SK-N-SH treated with all-trans-retinoic acid at 6 μM for 48 hours (cell line): ENCODE measurements around the gene KNDC1.
"Not testable (repeated sequence)": the region's sequence is repeated elsewhere in the genome, so short reads cannot be mapped to it uniquely, and the experiment has no call there.

Experiments used
- ATAC-seq: fragments of 200-7000 bp; cut with Tn5 transposase; 3 replicates; pipeline ENCODE4 v1.9.1; 2020; ENCODE audit warnings: mild to moderate bottlenecking, moderate library complexity
- BACH2 ChIP-seq: fragments of 250-450 bp; sonication (Bioruptor Pico); IDR thresholded peaks from 2 replicates; pipeline ENCODE4 v1.9.0; 2021; ENCODE audit warnings: mild to moderate bottlenecking, borderline replicate concordance
- CSDC2 ChIP-seq: fragments of 250-450 bp; sonication (Bioruptor Pico); IDR thresholded peaks from 2 replicates; pipeline ENCODE4 v1.5.0; 2020; ENCODE audit warnings: mild to moderate bottlenecking, moderate library complexity
- ESRRG ChIP-seq: fragments of 250-450 bp; sonication (Bioruptor Pico); IDR thresholded peaks from 2 replicates; pipeline ENCODE4 v1.6.1; 2021; ENCODE audit warnings: mild to moderate bottlenecking
- GLIS3 ChIP-seq: fragments of 250-450 bp; sonication (Bioruptor Pico); IDR thresholded peaks from 2 replicates; pipeline ENCODE4 v1.5.0; 2020; ENCODE audit warnings: mild to moderate bottlenecking, moderate library complexity
- ISL1 ChIP-seq: fragments of 250-450 bp; sonication (Bioruptor Pico); IDR thresholded peaks from 2 replicates; pipeline ENCODE4 v2.1.2; 2022; ENCODE audit warnings: mild to moderate bottlenecking, moderate library complexity
- OSR1 ChIP-seq: fragments of 250-450 bp; sonication (Bioruptor Pico); IDR thresholded peaks from 2 replicates; pipeline ENCODE4 v1.8.0; 2022; ENCODE audit warnings: moderate library complexity, mild to moderate bottlenecking, inconsistent platforms
- PPARA ChIP-seq: fragments of 250-450 bp; sonication (Bioruptor Pico); IDR thresholded peaks from 2 replicates; pipeline ENCODE4 v1.5.0; 2020; ENCODE audit warnings: mild to moderate bottlenecking, borderline replicate concordance
- RARB ChIP-seq: fragments of 250-450 bp; sonication (Bioruptor Pico); IDR thresholded peaks from 2 replicates; pipeline ENCODE4 v1.8.0; 2021; ENCODE audit warnings: mild to moderate bottlenecking, moderate library complexity
- TCF4 ChIP-seq: fragments of 250-450 bp; sonication (Bioruptor Pico); IDR thresholded peaks from 2 replicates; pipeline ENCODE4 v1.8.0; 2021; ENCODE audit warnings: mild to moderate bottlenecking, moderate library complexity, borderline replicate concordance
- TOX ChIP-seq: fragments of 250-450 bp; sonication (Bioruptor Pico); IDR thresholded peaks from 2 replicates; pipeline ENCODE4 v1.8.0; 2021; ENCODE audit warnings: mild to moderate bottlenecking, moderate library complexity, borderline replicate concordance
- ZC3H10 ChIP-seq: fragments of 250-450 bp; sonication (Bioruptor Pico); IDR thresholded peaks from 2 replicates; pipeline ENCODE4 v1.5.1; 2021; ENCODE audit warnings: mild to moderate bottlenecking, moderate library complexity
- ZNF565 ChIP-seq: fragments of 450-650 bp; formaldehyde crosslinking; conservative IDR thresholded peaks from 2 replicates; pipeline ENCODE4 v1.5.0; 2020; ENCODE audit warnings: low read depth, mild to moderate bottlenecking, moderate library complexity
- ZNF70 ChIP-seq: fragments of 450-650 bp; formaldehyde crosslinking; IDR thresholded peaks from 2 replicates; pipeline ENCODE4 v1.5.0; 2020; ENCODE audit warnings: mild to moderate bottlenecking, moderate library complexity
- ZNF8 ChIP-seq: fragments of 450-650 bp; formaldehyde crosslinking; IDR thresholded peaks from 2 replicates; pipeline ENCODE4 v1.5.0; 2020; ENCODE audit warnings: mild to moderate bottlenecking, moderate library complexity
- TF ChIP-seq, protein P1 (sequence below): fragments of 250-450 bp; sonication (Bioruptor Pico); IDR thresholded peaks from 2 replicates; pipeline ENCODE4 v1.5.1; 2021; ENCODE audit warnings: mild to moderate bottlenecking, moderate library complexity
- TF ChIP-seq, protein P2 (sequence below): fragments of 250-450 bp; sonication (Bioruptor Pico); IDR thresholded peaks from 2 replicates; pipeline ENCODE4 v1.8.0; 2021; ENCODE audit warnings: low read depth, mild to moderate bottlenecking, moderate library complexity, borderline replicate concordance
- TF ChIP-seq, protein P3 (sequence below): fragments of 250-450 bp; sonication (Bioruptor Pico); IDR thresholded peaks from 2 replicates; pipeline ENCODE4 v1.5.0; 2020; ENCODE audit warnings: mild to moderate bottlenecking, moderate library complexity
- TF ChIP-seq, protein P4 (sequence below): fragments of 250-450 bp; sonication (Bioruptor Pico); IDR thresholded peaks from 2 replicates; pipeline ENCODE4 v1.8.0; 2020; ENCODE audit warnings: mild to moderate bottlenecking, moderate library complexity, borderline replicate concordance

Gene KNDC1

DNA sequence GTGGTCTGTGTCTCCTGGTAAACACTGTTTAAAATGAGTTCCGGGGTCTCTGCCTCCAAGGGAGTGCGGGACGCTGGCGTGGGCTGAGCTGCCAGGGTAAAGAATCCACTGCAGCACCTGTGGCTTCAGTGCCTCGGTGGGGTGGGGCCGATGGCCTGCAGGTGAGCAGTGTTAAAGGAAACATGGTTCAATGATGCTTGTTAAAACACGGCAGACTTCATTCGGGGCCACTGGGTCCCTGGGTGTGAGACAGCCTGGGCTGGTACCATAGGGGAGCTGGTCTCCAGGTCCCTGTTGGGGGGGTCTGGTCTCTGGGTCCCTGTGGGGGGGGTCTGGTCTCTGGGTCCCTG is 24.9 kb upstream of the KNDC1 start:
- no peak for TF ChIP-seq GLIS3 (CRISPR knock-in tag)
- no peak for ATAC-seq

DNA sequence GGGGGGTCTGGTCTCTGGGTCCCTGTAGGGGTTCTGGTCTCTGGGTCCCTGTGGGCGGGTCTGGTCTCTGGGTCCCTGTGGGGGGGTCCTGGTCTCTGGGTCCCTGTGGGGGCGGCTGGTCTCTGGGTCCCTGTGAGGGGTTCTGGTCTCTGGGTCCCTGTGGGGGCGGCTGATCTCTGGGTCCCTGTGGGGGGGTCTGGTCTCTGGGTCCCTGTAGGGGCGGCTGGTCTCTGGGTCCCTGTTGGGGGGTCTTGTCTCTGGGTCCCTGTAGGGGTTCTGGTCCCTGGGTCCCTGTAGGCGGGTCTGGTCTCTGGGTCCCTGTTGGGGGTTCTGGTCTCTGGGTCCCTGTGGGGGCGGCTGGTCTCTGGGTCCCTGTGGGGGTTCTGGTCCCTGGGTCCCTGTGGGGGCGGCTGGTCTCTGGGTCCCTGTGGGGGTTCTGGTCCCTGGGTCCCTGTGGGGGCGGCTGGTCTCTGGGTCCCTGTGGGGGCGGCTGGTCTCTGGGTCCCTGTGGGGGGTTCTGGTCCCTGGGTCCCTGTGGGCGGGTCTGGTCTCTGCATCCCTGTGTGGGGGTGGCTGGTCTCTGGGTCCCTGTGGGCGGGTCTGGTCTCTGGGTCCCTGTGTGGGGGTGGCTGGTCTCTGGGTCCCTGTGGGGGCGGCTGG is 22.4 kb upstream of the KNDC1 start:
- ATAC-seq, result not testable (repeated sequence)

DNA sequence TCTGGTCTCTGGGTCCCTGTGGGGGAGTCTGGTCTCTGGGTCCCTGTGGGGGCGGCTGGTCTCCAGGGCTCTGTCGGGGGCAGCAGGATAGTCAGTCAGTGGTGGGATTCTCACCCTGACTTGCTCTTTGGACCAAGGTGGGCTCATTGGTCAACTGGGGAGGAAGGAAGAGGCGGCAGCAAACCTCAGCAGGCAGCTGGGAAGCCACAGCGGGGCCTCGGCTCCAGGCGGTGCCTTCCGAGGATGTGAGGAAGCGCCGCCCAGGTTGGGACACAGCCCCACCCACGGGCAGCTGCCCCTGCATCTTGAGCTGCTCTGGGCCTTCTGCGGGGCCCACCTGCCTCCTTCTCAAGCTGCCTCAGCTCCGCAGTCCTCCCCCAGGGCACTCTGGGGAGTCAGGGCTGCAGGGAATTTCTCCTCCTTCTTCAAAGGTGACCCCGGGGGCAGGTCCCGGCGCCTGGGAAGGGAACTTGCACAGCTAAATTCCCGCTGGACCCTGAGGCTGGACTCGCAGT is 20.4 kb upstream of the KNDC1 start:
- TF ChIP-seq CSDC2 (CRISPR knock-in tag), result no peak
- no peak for TF ChIP-seq TCF4
- no peak for TF ChIP-seq ZNF70 (CRISPR knock-in tag)
- TF ChIP-seq RARB (CRISPR knock-in tag), result no peak
- TF ChIP-seq ESRRG (CRISPR knock-in tag), result no peak
- TF ChIP-seq, protein P1, sequence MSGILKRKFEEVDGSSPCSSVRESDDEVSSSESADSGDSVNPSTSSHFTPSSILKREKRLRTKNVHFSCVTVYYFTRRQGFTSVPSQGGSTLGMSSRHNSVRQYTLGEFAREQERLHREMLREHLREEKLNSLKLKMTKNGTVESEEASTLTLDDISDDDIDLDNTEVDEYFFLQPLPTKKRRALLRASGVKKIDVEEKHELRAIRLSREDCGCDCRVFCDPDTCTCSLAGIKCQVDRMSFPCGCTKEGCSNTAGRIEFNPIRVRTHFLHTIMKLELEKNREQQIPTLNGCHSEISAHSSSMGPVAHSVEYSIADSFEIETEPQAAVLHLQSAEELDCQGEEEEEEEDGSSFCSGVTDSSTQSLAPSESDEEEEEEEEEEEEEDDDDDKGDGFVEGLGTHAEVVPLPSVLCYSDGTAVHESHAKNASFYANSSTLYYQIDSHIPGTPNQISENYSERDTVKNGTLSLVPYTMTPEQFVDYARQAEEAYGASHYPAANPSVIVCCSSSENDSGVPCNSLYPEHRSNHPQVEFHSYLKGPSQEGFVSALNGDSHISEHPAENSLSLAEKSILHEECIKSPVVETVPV (CRISPR knock-in tag), result no peak
- TF ChIP-seq, protein P2, sequence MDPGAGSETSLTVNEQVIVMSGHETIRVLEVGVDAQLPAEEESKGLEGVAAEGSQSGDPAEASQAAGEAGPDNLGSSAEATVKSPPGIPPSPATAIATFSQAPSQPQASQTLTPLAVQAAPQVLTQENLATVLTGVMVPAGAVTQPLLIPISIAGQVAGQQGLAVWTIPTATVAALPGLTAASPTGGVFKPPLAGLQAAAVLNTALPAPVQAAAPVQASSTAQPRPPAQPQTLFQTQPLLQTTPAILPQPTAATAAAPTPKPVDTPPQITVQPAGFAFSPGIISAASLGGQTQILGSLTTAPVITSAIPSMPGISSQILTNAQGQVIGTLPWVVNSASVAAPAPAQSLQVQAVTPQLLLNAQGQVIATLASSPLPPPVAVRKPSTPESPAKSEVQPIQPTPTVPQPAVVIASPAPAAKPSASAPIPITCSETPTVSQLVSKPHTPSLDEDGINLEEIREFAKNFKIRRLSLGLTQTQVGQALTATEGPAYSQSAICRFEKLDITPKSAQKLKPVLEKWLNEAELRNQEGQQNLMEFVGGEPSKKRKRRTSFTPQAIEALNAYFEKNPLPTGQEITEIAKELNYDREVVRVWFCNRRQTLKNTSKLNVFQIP (CRISPR knock-in tag), result no peak
- no peak for TF ChIP-seq ZNF8 (CRISPR knock-in tag)
- TF ChIP-seq ZNF565 (CRISPR knock-in tag), result no peak
- no peak for TF ChIP-seq GLIS3 (CRISPR knock-in tag)
- no peak for TF ChIP-seq ZC3H10 (CRISPR knock-in tag)
- no peak for TF ChIP-seq OSR1 (CRISPR knock-in tag)
- TF ChIP-seq, protein P3, sequence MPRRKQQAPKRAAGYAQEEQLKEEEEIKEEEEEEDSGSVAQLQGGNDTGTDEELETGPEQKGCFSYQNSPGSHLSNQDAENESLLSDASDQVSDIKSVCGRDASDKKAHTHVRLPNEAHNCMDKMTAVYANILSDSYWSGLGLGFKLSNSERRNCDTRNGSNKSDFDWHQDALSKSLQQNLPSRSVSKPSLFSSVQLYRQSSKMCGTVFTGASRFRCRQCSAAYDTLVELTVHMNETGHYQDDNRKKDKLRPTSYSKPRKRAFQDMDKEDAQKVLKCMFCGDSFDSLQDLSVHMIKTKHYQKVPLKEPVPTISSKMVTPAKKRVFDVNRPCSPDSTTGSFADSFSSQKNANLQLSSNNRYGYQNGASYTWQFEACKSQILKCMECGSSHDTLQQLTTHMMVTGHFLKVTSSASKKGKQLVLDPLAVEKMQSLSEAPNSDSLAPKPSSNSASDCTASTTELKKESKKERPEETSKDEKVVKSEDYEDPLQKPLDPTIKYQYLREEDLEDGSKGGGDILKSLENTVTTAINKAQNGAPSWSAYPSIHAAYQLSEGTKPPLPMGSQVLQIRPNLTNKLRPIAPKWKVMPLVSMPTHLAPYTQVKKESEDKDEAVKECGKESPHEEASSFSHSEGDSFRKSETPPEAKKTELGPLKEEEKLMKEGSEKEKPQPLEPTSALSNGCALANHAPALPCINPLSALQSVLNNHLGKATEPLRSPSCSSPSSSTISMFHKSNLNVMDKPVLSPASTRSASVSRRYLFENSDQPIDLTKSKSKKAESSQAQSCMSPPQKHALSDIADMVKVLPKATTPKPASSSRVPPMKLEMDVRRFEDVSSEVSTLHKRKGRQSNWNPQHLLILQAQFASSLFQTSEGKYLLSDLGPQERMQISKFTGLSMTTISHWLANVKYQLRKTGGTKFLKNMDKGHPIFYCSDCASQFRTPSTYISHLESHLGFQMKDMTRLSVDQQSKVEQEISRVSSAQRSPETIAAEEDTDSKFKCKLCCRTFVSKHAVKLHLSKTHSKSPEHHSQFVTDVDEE (CRISPR knock-in tag), result no peak
- TF ChIP-seq ISL1 (CRISPR knock-in tag), result no peak
- no peak for TF ChIP-seq TOX (CRISPR knock-in tag)
- TF ChIP-seq, protein P4, sequence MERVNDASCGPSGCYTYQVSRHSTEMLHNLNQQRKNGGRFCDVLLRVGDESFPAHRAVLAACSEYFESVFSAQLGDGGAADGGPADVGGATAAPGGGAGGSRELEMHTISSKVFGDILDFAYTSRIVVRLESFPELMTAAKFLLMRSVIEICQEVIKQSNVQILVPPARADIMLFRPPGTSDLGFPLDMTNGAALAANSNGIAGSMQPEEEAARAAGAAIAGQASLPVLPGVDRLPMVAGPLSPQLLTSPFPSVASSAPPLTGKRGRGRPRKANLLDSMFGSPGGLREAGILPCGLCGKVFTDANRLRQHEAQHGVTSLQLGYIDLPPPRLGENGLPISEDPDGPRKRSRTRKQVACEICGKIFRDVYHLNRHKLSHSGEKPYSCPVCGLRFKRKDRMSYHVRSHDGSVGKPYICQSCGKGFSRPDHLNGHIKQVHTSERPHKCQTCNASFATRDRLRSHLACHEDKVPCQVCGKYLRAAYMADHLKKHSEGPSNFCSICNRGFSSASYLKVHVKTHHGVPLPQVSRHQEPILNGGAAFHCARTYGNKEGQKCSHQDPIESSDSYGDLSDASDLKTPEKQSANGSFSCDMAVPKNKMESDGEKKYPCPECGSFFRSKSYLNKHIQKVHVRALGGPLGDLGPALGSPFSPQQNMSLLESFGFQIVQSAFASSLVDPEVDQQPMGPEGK (CRISPR knock-in tag), result no peak
- ATAC-seq, result no peak

DNA sequence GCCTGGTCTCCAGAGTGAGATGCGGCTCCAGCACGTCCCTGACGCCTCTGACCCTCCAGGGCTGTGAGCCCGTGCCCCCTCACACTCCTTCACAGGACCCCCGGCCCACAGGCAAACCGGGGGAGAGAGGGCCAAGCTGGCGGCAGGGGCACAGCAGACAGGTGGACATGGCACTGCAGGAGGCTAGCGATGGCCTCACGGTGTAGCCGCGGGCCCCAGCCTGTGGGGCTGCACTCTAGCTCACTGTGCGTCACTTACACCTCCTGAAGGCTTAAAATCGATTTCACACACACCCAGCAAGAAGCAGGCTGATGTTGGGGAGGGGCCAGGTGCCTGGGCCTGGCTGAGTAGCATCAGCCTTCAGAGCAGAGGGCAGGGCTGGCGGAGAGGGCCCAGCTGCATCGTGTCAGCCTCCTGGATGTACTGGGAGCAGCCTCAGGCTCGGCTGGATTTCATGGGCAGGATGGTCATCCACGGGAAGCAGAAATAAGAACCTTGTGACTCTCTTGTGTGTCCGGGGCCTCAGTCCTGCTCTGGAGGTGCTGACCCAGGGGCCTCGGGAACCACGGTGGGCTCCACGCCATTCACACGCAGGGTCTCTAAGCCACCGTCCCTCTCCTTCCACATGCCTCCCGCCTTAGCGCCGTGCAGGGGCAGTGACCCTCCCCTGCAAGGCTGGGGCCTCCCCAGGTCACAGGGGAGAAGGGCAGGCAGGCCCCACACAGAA is 19.4 kb upstream of the KNDC1 start:
- no peak for ATAC-seq
- TF ChIP-seq BACH2 (CRISPR knock-in tag) (no peak), ISL1 (CRISPR knock-in tag) (no peak), GLIS3 (CRISPR knock-in tag) (no peak), TCF4 (no peak), PPARA (CRISPR knock-in tag) (no peak)
- TF ChIP-seq, protein P3 (CRISPR knock-in tag), result no peak
- TF ChIP-seq, protein P4 (CRISPR knock-in tag), result no peak
- TF ChIP-seq, all 23 proteins: peak for 0
